ENCODE data around the gene ST7. TPM values are rescaled to one million over a fixed set of nuclear protein-coding genes. Genes with fewer than 3 reads are reported as not detected.

The ST7 gene
- total and polyA plus RNA-seq, 2 experiments from 2014 or later, result 31.2 to 38.5 TPM

GRCh38 chr7:117273814-117274225 is 320.5 kb downstream of the ST7 start:
- Histone ChIP-seq H3K4me2 (no peak overlapping the region), H3K9me3 (ENCODE audit: low read depth) (no peaks in the 10 kb centered on the region), H3K79me2 (no peaks in the 10 kb centered on the region), H3K4me1 (ENCODE audit: insufficient read depth) (no peaks in the 10 kb centered on the region), H3K36me3 (replicated peaks; ENCODE audit: insufficient read depth, low read depth) (no peaks in the 10 kb centered on the region), H3K27me3 (no peaks in the 10 kb centered on the region), H4K20me1 (ENCODE audit: insufficient read depth, poor library complexity, severe bottlenecking) (no peaks in the 10 kb centered on the region), H3K27ac (no peak overlapping the region), H3K9me2 (replicated peaks; ENCODE audit: insufficient read depth) (no peaks in the 10 kb centered on the region), H3K4me3 (no peak overlapping the region), H2AFZ (no peak overlapping the region)
- no peak for DNase-seq (ENCODE audit: low spot score)
- TF ChIP-seq, protein P1, sequence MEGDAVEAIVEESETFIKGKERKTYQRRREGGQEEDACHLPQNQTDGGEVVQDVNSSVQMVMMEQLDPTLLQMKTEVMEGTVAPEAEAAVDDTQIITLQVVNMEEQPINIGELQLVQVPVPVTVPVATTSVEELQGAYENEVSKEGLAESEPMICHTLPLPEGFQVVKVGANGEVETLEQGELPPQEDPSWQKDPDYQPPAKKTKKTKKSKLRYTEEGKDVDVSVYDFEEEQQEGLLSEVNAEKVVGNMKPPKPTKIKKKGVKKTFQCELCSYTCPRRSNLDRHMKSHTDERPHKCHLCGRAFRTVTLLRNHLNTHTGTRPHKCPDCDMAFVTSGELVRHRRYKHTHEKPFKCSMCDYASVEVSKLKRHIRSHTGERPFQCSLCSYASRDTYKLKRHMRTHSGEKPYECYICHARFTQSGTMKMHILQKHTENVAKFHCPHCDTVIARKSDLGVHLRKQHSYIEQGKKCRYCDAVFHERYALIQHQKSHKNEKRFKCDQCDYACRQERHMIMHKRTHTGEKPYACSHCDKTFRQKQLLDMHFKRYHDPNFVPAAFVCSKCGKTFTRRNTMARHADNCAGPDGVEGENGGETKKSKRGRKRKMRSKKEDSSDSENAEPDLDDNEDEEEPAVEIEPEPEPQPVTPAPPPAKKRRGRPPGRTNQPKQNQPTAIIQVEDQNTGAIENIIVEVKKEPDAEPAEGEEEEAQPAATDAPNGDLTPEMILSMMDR (IDR thresholded peaks at IDR 0.05; ENCODE audit: poor library complexity), result no peak
- TF ChIP-seq EZH2phosphoT487 (IDR thresholded peaks at IDR 0.05; ENCODE audit: low read depth, severe bottlenecking, unreplicated experiment), result no peak
- no peak for TF ChIP-seq EZH2 (IDR thresholded peaks at IDR 0.05; ENCODE audit: borderline replicate concordance)
- WGBS (ENCODE audit: low lambda C conversion rate, missing lambda C conversion rate), result 61% methylated on average over 11 of the region's 11 CpGs

DNA sequence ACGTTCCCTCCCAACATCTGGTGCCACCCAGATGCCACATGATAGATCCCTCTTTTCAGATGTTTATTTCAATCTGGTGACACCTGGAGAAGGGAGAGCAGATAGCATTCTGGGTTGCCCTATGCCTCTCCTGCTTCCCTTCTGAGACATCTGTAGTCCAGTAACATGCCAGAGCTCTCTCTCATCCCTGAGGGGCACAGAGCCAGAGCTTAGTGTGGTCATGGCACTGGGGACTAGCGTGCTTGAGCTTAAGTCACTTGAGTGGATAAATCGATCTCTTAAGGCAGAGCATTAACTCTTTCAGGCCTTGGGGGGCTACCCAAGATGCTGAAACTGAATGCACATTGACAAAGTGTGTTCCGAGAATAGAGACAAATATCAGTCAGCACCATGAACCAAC is 321.6 kb downstream of the ST7 start:
- H4K20me1 ChIP-seq (ENCODE audit: insufficient read depth, poor library complexity, severe bottlenecking), result no peaks in the 10 kb centered on the region
- H3K9me2 ChIP-seq (replicated peaks; ENCODE audit: insufficient read depth), result no peaks in the 10 kb centered on the region
- peaks cover under 1% of the 10 kb centered on the region for H3K4me1 ChIP-seq (ENCODE audit: insufficient read depth)
- no peaks in the 10 kb centered on the region for H3K79me2 ChIP-seq
- H2AFZ ChIP-seq, result no peak overlapping the region
- H3K27me3 ChIP-seq, result no peaks in the 10 kb centered on the region
- whole genome bisulfite sequencing (ENCODE audit: low lambda C conversion rate, missing lambda C conversion rate), result 89% methylated on average over 4 of the region's 4 CpGs
- no peak overlapping the region for H3K27ac ChIP-seq
- no peaks in the 10 kb centered on the region for H3K36me3 ChIP-seq (replicated peaks; ENCODE audit: insufficient read depth, low read depth)
- no peaks in the 10 kb centered on the region for H3K9me3 ChIP-seq (ENCODE audit: low read depth)
- H3K4me3 ChIP-seq, result no peak overlapping the region
- no peak overlapping the region for H3K4me2 ChIP-seq
- no peak for DNase-seq (ENCODE audit: low spot score)
- TF ChIP-seq EZH2 (IDR thresholded peaks at IDR 0.05; ENCODE audit: borderline replicate concordance) (no peak), EZH2phosphoT487 (IDR thresholded peaks at IDR 0.05; ENCODE audit: low read depth, severe bottlenecking, unreplicated experiment) (no peak)
- TF ChIP-seq, protein P1 (IDR thresholded peaks at IDR 0.05; ENCODE audit: poor library complexity), result no peak

DNA sequence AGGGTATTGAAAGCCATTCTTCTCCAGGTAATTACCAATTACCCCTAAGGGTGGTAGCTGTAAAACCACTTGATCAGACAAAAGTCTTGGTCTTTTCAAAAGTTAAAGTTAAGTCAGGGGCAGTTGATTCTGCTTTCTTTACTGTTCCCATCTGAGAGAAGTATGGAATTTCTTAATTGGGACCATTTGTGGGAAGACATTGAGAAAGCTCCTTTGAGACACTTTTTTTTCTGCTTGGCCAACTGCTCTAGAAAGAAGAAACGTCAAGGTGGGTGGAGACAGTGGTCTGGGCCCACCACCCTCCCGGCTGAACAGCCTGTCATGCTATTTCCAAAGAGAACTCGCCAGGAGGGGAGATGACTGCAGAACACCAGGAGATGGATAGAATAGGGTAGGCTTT is 324.3 kb downstream of the ST7 start:
- no peak overlapping the region for H2AFZ ChIP-seq
- 40% methylated on average over 3 of the region's 3 CpGs for WGBS (ENCODE audit: low lambda C conversion rate, missing lambda C conversion rate)
- H3K27ac ChIP-seq, result peak overlapping the region; percentile 21
- no peaks in the 10 kb centered on the region for H4K20me1 ChIP-seq (ENCODE audit: insufficient read depth, poor library complexity, severe bottlenecking)
- H3K4me1 ChIP-seq (ENCODE audit: insufficient read depth), result peaks cover 6% of the 10 kb centered on the region
- H3K4me2 ChIP-seq, result no peak overlapping the region
- no peaks in the 10 kb centered on the region for H3K9me3 ChIP-seq (ENCODE audit: low read depth)
- no peaks in the 10 kb centered on the region for H3K36me3 ChIP-seq (replicated peaks; ENCODE audit: insufficient read depth, low read depth)
- TF ChIP-seq EZH2 (IDR thresholded peaks at IDR 0.05; ENCODE audit: borderline replicate concordance) (no peak), EZH2phosphoT487 (IDR thresholded peaks at IDR 0.05; ENCODE audit: low read depth, severe bottlenecking, unreplicated experiment) (no peak)
- TF ChIP-seq, protein P1 (IDR thresholded peaks at IDR 0.05; ENCODE audit: poor library complexity), result no peak
- DNase-seq (ENCODE audit: low spot score), result no peak
- no peaks in the 10 kb centered on the region for H3K9me2 ChIP-seq (replicated peaks; ENCODE audit: insufficient read depth)
- H3K79me2 ChIP-seq, result no peaks in the 10 kb centered on the region
- H3K27me3 ChIP-seq, result no peaks in the 10 kb centered on the region
- no peak overlapping the region for H3K4me3 ChIP-seq

DNA sequence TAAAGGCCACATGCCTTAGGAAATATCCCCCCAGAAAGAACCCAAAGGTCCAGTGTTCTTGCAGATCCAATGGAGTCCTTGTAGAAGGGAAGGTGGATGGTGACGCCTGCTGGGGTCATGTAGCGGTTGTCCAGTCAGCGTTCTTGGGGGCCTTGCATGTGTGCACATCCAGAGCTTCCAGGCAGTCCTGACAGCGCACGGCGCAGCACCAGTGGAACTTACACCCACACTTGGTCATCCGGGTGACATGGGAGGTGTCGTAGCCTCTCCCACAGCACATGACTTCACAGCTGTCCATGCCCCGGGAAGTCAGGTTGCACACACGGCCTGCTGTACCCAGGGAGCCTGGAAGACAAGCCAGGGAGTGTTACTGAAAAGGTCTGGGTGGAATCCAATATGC is 324.7 kb downstream of the ST7 start:
- Histone ChIP-seq H3K36me3 (replicated peaks; ENCODE audit: insufficient read depth, low read depth) (no peaks in the 10 kb centered on the region), H3K4me2 (no peak overlapping the region), H3K9me2 (replicated peaks; ENCODE audit: insufficient read depth) (no peaks in the 10 kb centered on the region), H3K9me3 (ENCODE audit: low read depth) (no peaks in the 10 kb centered on the region), H2AFZ (no peak overlapping the region), H3K79me2 (no peaks in the 10 kb centered on the region), H4K20me1 (ENCODE audit: insufficient read depth, poor library complexity, severe bottlenecking) (no peaks in the 10 kb centered on the region), H3K27me3 (no peaks in the 10 kb centered on the region), H3K4me1 (ENCODE audit: insufficient read depth) (peaks cover 6% of the 10 kb centered on the region), H3K4me3 (no peak overlapping the region), H3K27ac (peak overlapping the region; percentile 21)
- WGBS (ENCODE audit: low lambda C conversion rate, missing lambda C conversion rate), result 94% methylated on average over 10 of the region's 10 CpGs
- TF ChIP-seq, protein P1 (IDR thresholded peaks at IDR 0.05; ENCODE audit: poor library complexity), result no peak
- TF ChIP-seq EZH2 (IDR thresholded peaks at IDR 0.05; ENCODE audit: borderline replicate concordance) (no peak), EZH2phosphoT487 (IDR thresholded peaks at IDR 0.05; ENCODE audit: low read depth, severe bottlenecking, unreplicated experiment) (no peak)
- DNase-seq (ENCODE audit: low spot score), result no peak

Data from hepatocyte (in vitro differentiated cells).